Neural crest cell (in vitro differentiated cells): ENCODE measurements around the gene FSD1. TPM values are rescaled to one million over a fixed set of nuclear protein-coding genes. Genes with fewer than 3 reads are reported as not detected.

Experiments used
- DNase-seq: peaks from one replicate; pipeline ENCODE4 v3.0.0; 2021; ENCODE audit warnings: low read depth, mixed read lengths, low spot score
- H3K27ac Mint-ChIP-seq: one replicate; pipeline ENCODE4 v1.8.0; 2021; ENCODE audit warnings: mild to moderate bottlenecking, mixed read lengths; ENCODE audit not compliant: unreplicated experiment
- H3K27me3 Mint-ChIP-seq: 2 replicates; pipeline ENCODE4 v1.8.0; 2021; ENCODE audit warnings: low read depth, mild to moderate bottlenecking, mixed read lengths
- H3K36me3 Mint-ChIP-seq: 2 replicates; pipeline ENCODE4 v1.8.0; 2021; ENCODE audit warnings: low read depth, mild to moderate bottlenecking, mixed read lengths
- H3K4me1 Mint-ChIP-seq: 2 replicates; pipeline ENCODE4 v1.8.0; 2021; ENCODE audit warnings: mixed read lengths
- H3K4me3 Mint-ChIP-seq: one replicate; pipeline ENCODE4 v1.8.0; 2021; ENCODE audit warnings: mild to moderate bottlenecking, mixed read lengths
- H3K9me3 Mint-ChIP-seq: 2 replicates; pipeline ENCODE4 v1.8.0; 2021; ENCODE audit warnings: mixed read lengths
- total RNA-seq: library from RNA; stranded (reverse); gene quantifications from 2 replicates; pipeline ENCODE4 v1.2.1, GENCODE V29; 2021
- TF ChIP-seq, protein P1 (sequence below): fragments of 200-600 bp; sonication (generic); conservative IDR thresholded peaks from 2 replicates; pipeline ENCODE4 v1.5.0; 2021; ENCODE audit warnings: antibody characterized with exemption, mild to moderate bottlenecking

The FSD1 gene
- total RNA-seq, 1 donor from 2014 or later: 51.9 TPM

DNA sequence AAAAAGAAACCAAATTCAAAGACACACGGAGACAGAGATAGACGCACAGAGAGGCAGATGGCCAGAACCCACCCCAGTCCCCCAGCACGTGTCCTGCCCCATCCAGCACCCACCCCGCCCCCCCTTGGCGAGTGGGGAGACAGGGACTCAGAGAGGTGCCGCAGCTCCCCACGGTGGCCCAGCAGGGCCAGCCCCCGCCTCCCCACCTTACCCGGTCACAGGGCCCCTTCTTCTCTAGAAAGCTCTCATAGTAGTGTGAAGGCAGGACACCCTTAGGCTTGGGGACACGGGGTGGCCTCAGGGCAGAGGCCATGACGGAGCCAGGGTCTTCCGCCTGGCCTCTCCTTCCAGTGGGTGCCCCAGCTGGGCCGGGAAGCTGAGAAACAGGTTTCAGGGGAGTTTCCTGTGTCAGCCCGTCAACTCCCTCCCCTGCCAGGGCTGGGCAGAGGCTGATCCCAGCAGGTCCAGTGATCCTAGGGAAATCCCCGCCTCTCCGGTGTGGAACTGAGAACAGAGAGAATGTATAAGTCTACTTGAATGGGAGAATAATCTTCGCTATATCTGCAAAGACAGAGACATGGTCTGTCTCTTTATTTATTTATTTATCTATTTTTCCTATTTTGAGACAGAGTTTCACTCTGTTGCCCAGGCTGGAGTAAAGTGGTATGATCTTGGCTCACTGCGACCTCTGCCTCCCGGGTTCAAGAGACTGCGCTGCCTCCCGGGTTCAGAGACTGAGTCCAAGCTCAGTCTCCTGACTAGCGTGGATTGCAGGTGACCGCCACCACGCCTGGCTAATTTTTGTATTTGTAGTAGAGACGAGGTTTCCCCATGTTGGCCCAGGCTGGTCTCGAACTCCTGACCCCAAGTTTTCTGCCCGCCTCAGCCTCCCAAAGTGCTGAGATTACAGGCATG lies 34.3 kb downstream of the FSD1 start, which contains the start of gene STAP2:
TSS of gene STAP2 (minus strand) at position 387 of the 915 bp plus-strand sequence. CDS start at position 313, 74 bp downstream.
- peaks cover 33% of the 10 kb centered on the region for H3K4me1 Mint-ChIP-seq
- peak within 1 kb of the TSS; percentile 76 for H3K27ac Mint-ChIP-seq
- TF ChIP-seq, protein P1, sequence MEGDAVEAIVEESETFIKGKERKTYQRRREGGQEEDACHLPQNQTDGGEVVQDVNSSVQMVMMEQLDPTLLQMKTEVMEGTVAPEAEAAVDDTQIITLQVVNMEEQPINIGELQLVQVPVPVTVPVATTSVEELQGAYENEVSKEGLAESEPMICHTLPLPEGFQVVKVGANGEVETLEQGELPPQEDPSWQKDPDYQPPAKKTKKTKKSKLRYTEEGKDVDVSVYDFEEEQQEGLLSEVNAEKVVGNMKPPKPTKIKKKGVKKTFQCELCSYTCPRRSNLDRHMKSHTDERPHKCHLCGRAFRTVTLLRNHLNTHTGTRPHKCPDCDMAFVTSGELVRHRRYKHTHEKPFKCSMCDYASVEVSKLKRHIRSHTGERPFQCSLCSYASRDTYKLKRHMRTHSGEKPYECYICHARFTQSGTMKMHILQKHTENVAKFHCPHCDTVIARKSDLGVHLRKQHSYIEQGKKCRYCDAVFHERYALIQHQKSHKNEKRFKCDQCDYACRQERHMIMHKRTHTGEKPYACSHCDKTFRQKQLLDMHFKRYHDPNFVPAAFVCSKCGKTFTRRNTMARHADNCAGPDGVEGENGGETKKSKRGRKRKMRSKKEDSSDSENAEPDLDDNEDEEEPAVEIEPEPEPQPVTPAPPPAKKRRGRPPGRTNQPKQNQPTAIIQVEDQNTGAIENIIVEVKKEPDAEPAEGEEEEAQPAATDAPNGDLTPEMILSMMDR: no peak
- peak within 1 kb of the TSS; percentile 75 for H3K4me3 Mint-ChIP-seq
- peaks cover 17% of the 10 kb centered on the region for H3K9me3 Mint-ChIP-seq
- DNase-seq: no peak
- H3K36me3 Mint-ChIP-seq: peaks cover 6% of the 10 kb centered on the region
- peaks cover 3% of the 10 kb centered on the region for H3K27me3 Mint-ChIP-seq

DNA sequence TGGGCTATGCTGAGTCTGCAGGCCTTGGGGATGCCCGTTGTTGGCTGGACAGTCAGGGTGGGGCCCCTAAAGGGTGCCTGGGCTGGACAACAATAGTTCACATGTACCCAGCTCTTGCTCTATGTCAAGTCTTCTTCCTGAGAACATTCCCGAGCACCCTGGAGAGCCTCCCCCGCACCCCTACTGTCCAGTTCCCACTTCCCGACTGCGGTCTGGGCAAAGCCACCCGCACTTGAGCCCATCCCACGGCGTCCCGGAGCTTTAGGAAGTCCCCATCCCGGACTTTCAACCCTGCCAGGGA lies 37.9 kb downstream of the FSD1 start:
- Mint-ChIP-seq H3K27ac (peak overlapping the region; percentile 99), H3K4me3 (peak overlapping the region; percentile 89), H3K9me3 (no peaks in the 10 kb centered on the region), H3K36me3 (peaks cover 5% of the 10 kb centered on the region), H3K4me1 (peaks cover 29% of the 10 kb centered on the region), H3K27me3 (peaks cover 3% of the 10 kb centered on the region)
- DNase-seq: no peak
- TF ChIP-seq, protein P1: no peak

DNA sequence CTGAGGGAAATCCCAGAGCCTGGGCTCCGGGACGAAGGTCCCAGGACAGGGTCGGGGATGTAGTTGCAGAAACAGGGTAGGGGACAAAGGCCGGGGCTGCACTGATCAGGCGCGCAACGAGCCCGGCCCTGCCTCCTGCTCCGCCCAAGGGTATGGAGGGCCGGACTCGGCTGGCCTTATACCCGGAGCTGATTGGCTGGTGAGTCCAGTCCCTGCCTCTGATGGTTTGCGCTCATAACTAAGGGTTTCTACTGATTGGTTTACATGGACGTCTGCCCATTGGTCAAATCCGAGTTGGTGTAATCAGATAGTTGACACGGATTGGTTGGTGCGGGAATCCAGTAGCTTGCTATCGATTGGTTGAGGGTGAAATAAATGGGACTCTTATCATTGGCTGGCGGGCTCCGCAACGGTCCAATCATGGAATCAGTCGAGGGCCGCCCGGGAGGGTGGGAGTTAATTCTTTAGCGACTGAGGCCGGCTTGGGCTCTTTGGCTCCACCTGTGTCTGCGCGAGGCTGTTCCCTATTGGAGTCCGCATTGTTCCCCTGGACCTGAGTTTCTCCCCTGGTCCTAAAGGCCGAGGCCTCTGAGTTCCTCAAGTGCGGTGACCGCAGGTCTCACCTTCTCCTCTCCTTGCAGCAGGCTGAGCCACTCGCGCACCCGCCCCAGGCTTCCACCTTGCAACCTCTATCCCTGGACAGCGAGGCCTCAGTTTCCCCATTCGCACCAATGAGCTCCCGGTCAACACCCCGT lies 38.4 kb downstream of the FSD1 start:
- peaks cover 3% of the 10 kb centered on the region for H3K27me3 Mint-ChIP-seq
- peak overlapping the region; percentile 99 for H3K27ac Mint-ChIP-seq
- no peaks in the 10 kb centered on the region for H3K9me3 Mint-ChIP-seq
- H3K4me1 Mint-ChIP-seq: peaks cover 27% of the 10 kb centered on the region
- peak overlapping the region; percentile 89 for H3K4me3 Mint-ChIP-seq
- H3K36me3 Mint-ChIP-seq: peaks cover 5% of the 10 kb centered on the region
- TF ChIP-seq, protein P1: peak; percentile 44
- peak; percentile 92 for DNase-seq

DNA sequence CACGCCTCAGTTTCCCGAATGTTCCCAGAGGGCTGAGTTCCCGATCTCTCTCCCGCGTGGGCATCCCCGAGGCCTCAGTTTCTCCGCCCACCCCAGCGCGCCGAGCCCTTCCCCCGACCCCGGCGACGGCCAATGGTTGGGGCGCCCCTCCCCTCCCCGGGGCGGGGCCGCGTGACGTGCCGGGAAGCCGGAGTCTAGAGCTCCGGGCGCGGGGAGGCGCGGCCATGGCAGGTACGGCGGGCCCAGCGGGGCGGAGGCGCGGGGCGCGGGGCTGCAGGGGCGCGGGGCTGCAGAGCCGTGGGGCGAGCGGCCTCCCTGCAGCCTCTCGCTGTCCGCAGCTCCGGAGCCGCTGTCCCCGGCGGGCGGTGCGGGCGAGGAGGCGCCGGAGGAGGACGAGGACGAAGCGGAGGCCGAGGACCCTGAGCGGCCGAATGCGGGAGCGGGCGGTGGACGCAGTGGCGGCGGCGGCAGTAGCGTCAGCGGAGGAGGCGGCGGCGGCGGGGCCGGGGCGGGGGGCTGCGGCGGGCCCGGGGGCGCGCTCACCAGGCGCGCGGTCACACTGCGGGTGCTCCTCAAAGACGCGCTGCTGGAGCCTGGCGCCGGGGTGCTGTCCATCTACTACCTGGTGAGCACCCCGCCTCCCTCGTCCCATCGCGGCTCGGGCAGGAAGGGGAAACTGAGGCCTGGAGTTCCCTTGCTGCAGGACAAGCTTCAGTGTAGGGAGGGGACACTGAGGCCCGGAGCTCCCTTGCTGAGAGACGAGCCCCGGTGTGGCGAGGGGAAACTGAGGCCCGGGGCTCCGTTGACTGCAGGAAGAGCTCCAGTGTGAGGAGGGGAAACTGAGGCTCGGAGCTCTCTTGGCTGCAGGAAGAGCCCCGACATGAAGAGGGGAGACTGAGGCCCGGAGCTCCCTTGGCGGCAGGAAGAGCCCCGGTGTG lies 39.2 kb downstream of the FSD1 start, which contains the start of gene MPND:
TSS of gene MPND (plus strand) at position 193 of the 938 bp plus-strand sequence. CDS start at position 225, 32 bp downstream.
- Mint-ChIP-seq H3K27ac (peak within 1 kb of the TSS; percentile 99), H3K36me3 (peaks cover 5% of the 10 kb centered on the region), H3K4me1 (peaks cover 19% of the 10 kb centered on the region), H3K9me3 (no peaks in the 10 kb centered on the region), H3K4me3 (peak within 1 kb of the TSS; percentile 89), H3K27me3 (peaks cover 3% of the 10 kb centered on the region)
- TF ChIP-seq, protein P1: no peak
- DNase-seq: peak; percentile 86
